ENCODE data around the gene SECISBP2L. TPM values are rescaled to one million over a fixed set of nuclear protein-coding genes. Genes with fewer than 3 reads are reported as not detected.

SECISBP2L gene
- total and polyA plus RNA-seq, 9 of the 15 experiments (the other 6 are each of a cell fraction or from before 2014, with no cell fraction given) = 0.55 to 14.1 (median 10.4) TPM

DNA sequence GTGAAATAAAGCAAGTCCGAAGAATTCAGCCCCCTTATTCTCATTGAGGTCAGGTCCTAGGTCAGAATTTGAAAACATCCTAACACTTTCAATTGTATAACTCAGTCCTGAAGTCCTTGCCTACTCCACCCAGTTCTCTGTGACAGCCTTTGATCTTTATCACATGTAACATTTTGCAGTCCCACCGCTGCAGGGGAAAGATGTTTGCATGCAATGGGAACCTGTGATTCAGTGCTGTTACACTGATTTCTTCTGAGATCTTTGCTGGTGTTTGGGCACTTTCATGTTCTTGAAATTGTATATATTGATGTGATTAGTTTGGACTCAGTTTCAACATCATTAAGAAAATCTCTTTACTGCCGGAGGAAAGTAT lies 18.0 kb upstream of the SECISBP2L start:
- Histone ChIP-seq H3K4me2 (ENCODE audit: insufficient read depth, low read length) (no peak overlapping the region), H3K9ac (ENCODE audit: insufficient read depth in 1 of 2, low read depth in 2 of 2, low read length in 2 of 2) (no peak overlapping the region), H3K79me2 (ENCODE audit: control insufficient read depth, insufficient read depth, low read length) (no peaks in the 10 kb centered on the region), H4K20me1 (replicated peaks; ENCODE audit: control insufficient read depth, insufficient read depth, low read length) (no peaks in the 10 kb centered on the region), H3K27me3 (ENCODE audit: control insufficient read depth in 2 of 2, insufficient read depth in 2 of 2, low read length in 2 of 2) (peaks cover 4 to 17% of the 10 kb centered on the region in 2 experiments; a peak in 4 of 5 replicates), H3K4me1 (replicated peaks in 1 of 2; ENCODE audit: control insufficient read depth in 2 of 2, insufficient read depth in 2 of 2, low read length in 2 of 2) (peaks cover 8 to 9% of the 10 kb centered on the region in 2 experiments; a peak in 4 of 5 replicates), H3K9me1 (ENCODE audit: control insufficient read depth, insufficient read depth, low read length) (no peaks in the 10 kb centered on the region), H3K36me3 (ENCODE audit: control insufficient read depth, insufficient read depth, low read length) (no peaks in the 10 kb centered on the region), H3K27ac (ENCODE audit: extremely low read depth, low read depth, low read length) (no peak overlapping the region), H2AFZ (ENCODE audit: low read depth, low read length) (no peak overlapping the region), H3K9me3 (replicated peaks; ENCODE audit: control insufficient read depth, insufficient read depth, low read depth, low read length) (no peaks in the 10 kb centered on the region), H3K4me3 (no peak overlapping the region)
- TF ChIP-seq HMBOX1 (IDR thresholded peaks at IDR 0.05) = peak; percentile 30; the same call in 1 of the 2 replicates
- TF ChIP-seq ZBTB7A (IDR thresholded peaks at IDR 0.05; ENCODE audit: borderline replicate concordance, control insufficient read depth, low read depth, low read length) = no peak
- TF ChIP-seq LEF1 (IDR thresholded peaks at IDR 0.05) = peak; percentile 38; the same call in 1 of the 2 replicates
- TF ChIP-seq CBFA2T3 (IDR thresholded peaks at IDR 0.05) = peak; percentile 24; the same call in 1 of the 2 replicates
- no peak for TF ChIP-seq ZNF639 (CRISPR knock-in tag; conservative IDR thresholded peaks at IDR 0.05 in 1 of 2, IDR thresholded peaks at IDR 0.05 in 1 of 2)
- 0 out of 2 replicates have a peak, but pooled peaks have one; percentile 9 for TF ChIP-seq FOXJ2 (tag; IDR thresholded peaks at IDR 0.05)
- peak in 1 of 2 experiments; percentile 57; a peak in 1 of 4 replicates for TF ChIP-seq RCOR1 (IDR thresholded peaks at IDR 0.05; ENCODE audit: borderline replicate concordance in 1 of 2, low read depth in 2 of 2, low read length in 2 of 2)
- 0 out of 2 replicates have a peak, but pooled peaks have one; percentile 41 for TF ChIP-seq TCF7 (IDR thresholded peaks at IDR 0.05; ENCODE audit: borderline replicate concordance)
- peak; percentile 29 to 53; a peak in 2 of 4 replicates for TF ChIP-seq KDM1A (IDR thresholded peaks at IDR 0.05)
- TF ChIP-seq HNRNPK (IDR thresholded peaks at IDR 0.05; ENCODE audit: low read depth, low read length, poor library complexity, severe bottlenecking) = no peak
- no peak for TF ChIP-seq GTF2E2 (tag; IDR thresholded peaks at IDR 0.05)
- TF ChIP-seq MEIS2 (IDR thresholded peaks at IDR 0.05; ENCODE audit: partially characterized antibody) = peak; percentile 11
- TF ChIP-seq, protein P1, sequence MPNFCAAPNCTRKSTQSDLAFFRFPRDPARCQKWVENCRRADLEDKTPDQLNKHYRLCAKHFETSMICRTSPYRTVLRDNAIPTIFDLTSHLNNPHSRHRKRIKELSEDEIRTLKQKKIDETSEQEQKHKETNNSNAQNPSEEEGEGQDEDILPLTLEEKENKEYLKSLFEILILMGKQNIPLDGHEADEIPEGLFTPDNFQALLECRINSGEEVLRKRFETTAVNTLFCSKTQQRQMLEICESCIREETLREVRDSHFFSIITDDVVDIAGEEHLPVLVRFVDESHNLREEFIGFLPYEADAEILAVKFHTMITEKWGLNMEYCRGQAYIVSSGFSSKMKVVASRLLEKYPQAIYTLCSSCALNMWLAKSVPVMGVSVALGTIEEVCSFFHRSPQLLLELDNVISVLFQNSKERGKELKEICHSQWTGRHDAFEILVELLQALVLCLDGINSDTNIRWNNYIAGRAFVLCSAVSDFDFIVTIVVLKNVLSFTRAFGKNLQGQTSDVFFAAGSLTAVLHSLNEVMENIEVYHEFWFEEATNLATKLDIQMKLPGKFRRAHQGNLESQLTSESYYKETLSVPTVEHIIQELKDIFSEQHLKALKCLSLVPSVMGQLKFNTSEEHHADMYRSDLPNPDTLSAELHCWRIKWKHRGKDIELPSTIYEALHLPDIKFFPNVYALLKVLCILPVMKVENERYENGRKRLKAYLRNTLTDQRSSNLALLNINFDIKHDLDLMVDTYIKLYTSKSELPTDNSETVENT (CRISPR knock-in tag; IDR thresholded peaks at IDR 0.05) = no peak
- TF ChIP-seq, protein P2, sequence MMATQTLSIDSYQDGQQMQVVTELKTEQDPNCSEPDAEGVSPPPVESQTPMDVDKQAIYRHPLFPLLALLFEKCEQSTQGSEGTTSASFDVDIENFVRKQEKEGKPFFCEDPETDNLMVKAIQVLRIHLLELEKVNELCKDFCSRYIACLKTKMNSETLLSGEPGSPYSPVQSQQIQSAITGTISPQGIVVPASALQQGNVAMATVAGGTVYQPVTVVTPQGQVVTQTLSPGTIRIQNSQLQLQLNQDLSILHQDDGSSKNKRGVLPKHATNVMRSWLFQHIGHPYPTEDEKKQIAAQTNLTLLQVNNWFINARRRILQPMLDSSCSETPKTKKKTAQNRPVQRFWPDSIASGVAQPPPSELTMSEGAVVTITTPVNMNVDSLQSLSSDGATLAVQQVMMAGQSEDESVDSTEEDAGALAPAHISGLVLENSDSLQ (IDR thresholded peaks at IDR 0.05) = peak; percentile 29; the same call in 1 of the 2 replicates
- intact Hi-C loops (cut with micrococcal nuclease) (no loop called here), in situ Hi-C loops (cut with MboI) (no loop called here)
- ATAC-seq (peak; percentile 64), FAIRE-seq (no peak), DNase-seq (ENCODE audit: extremely low read depth in 1 of 4, low spot score in 3 of 4) (peak in 1 of 4 experiments; percentile 21)
- ChIA-PET CTCF (ENCODE audit: low intra/inter-chr PET ratio) (no interaction called here), POLR2A (interaction anchor here (1.5 kb wide), 1 partner anchor 16 kb away, joined by 4 read pairs; no protein-coding TSS in a partner anchor)
- BruUV-seq (replicated peaks) = no TSS peak
- WGBS (ENCODE audit: insufficient coverage, low coverage, missing lambda C conversion rate) = 0% methylated on average over 3 of the region's 3 CpGs
